Cortex of kidney (tissue), 1 donor: Measurements from ENCODE around the gene SAMD9.
"Not testable (repeated sequence)": the region's sequence is repeated elsewhere in the genome, so short reads cannot be mapped to it uniquely, and the experiment has no call there.

Experiments
- DNase-seq: peaks from one replicate; lab custom pipeline; 2025; lab: John Stamatoyannopoulos, UW

The SAMD9 gene

GRCh38 chr7:93117852-93118530 lies at the start of gene SAMD9:
TSS of gene SAMD9 (minus strand) at chr7:93117979. CDS start at chr7:93106097, 11,882 bp downstream.
- DNase-seq: no peak

GRCh38 chr7:93165447-93165846 lies 47.7 kb upstream of the SAMD9 start:
- DNase-seq: no peak

- no peak for DNase-seq
Observed at GRCh38 chr7:93164766-93165165, 47.0 kb upstream of the SAMD9 start.

DNA sequence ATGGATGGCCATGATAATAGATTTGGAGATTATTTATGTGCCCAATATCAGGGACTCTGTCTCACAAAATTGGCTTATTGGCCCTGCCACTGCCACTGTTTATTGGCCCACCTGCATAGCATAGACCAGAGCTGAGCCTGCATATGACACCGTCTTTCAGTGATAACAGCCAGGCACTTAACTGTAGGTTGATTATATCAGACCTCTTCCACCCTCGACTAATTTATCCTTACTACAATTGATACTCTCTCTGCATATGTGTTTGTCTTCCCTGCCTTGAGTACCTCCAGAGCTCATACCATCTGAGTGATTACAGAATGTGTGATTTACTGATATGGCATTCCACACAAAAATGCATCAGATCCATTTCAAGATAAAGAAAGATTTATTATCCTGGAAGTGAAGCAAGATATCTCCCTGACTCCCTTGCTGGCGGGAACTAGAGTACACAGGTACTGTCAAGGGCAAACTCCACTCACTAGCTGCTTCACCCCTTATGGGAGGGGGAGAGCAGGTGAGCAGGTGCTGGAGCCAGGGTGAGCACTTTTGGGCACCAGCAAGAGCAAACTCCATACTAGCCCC lies 43.5 kb upstream of the SAMD9 start:
- DNase-seq: no peak

GRCh38 chr7:93160410-93160809 lies 42.6 kb upstream of the SAMD9 start:
- DNase-seq: no peak

DNA sequence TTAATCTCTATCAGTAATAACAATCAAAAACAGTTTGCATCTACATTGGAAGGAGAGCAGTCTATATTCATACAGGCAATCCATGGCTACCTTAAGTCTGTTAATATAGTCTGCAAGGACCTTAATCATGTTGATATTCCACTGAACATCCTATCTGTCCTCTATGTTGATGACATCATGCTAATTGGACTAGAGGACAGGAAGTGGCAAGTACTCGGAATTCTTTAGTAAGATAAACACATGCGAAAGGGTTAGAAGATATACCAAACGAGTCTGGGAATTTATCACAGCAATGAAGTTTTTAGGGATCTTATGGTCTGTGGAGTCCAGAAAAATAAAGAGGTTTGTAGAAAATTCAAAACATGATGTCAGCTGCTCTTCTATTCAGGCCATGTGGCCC lies 41.7 kb upstream of the SAMD9 start:
- DNase-seq: no peak

GRCh38 chr7:93156884-93157283 lies 39.1 kb upstream of the SAMD9 start:
- no peak for DNase-seq

- no peak for DNase-seq
Observed at GRCh38 chr7:93150200-93150835, 32.5 kb upstream of the SAMD9 start.

DNA sequence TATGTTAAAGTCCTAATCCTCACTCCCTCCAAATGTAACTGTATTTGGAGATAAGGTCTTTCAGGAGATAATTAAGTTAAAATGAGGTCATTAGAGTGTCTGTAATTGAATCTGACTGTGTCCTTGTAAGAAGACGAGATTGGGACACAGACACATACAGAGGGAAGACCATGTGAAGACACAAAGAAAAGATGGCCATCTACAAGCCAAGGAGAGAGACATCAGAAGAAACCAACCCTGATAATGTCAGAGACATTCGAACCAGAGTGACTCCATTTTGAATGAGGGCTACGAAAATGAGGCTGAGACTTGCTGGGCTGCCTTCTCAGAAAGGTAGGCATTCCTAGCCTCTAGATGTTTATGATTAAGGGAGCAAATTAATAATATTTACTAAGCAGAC lies 30.9 kb upstream of the SAMD9 start:
- no peak for DNase-seq

DNA sequence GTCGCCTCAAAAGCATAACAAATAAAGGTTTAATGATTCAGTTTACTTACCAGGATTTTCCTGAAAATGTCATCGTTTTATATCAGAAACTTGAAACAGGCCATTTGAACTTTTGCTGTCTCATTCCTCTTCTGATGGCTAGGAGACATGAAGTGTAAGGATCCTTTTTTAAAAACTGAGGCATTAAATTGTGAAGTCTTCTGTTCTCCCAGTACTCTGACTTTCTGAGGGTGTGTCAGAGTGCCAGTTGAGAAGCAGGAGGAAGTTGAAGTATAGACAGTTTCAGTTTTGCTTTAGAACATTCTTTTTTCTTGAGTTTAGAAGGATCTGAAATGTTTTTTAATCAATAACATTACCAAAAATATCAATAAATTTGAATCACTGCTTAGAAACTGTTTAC lies 30.4 kb upstream of the SAMD9 start, which contains the start of gene SAMD9L:
Gene SAMD9L, minus strand, starts transcription at position 242 of the 400 bp plus-strand sequence. CDS start 12,414 bp downstream, outside the sequence.
- DNase-seq: no peak

DNA sequence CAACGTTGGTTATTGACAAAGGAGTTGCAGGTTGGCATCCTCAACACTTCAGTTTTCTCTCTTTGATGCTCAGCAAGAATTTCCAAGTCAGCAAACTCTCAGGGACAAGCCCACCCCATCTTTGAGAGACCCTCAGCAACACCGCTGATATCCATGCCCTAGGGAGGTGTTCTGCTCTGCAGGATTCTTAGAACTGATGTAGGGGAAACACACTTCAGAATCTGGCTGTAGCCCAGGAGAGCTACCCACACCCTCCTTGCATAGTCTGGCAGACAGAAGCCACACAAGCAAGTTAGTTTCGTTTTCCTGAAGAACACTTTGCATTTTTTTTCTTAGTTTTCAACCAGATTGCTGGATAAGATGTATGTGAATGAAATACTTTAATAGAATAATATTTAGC lies 29.6 kb upstream of the SAMD9 start:
- no peak for DNase-seq

- DNase-seq: no peak
Observed at GRCh38 chr7:93146472-93147141, 28.8 kb upstream of the SAMD9 start.

GRCh38 chr7:93146036-93146435 lies 28.3 kb upstream of the SAMD9 start:
- no peak for DNase-seq

DNA sequence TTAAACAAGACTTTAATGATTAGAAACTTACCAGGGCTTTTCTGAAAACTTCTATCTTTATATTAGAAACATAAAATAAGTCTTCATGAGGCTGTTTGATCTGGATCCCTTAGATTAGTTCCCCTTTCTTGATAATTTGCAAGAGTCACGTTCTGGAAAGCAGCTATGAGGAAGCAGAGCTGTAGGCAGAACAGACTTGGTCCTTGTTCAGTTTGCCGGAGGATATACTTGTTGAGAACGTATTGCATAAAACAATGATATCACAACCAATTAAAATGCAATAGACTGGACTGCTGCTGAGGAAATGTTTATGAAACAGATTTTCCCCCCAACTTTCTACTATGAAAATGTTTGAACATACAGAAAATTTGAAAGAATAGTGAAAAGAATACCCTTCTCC lies 27.6 kb upstream of the SAMD9 start:
- no peak for DNase-seq

DNA sequence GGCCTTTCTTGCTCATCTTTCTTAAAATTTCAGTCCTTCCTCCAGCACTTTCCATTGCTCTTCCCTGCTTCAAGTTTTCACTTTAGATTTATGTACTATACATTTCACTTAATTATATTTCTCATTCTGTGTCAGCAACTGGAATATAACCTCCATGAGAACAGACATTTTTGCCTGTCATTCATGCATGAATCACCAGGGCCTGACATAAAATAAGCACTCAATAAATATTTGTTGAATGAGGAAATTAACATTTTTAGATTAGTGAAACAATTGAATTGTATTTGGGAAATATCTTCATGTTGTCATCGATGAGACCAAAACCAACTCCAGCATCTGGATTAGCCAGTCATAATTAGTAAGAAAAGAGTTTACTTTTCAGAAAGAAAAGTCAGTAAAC lies 24.3 kb upstream of the SAMD9 start:
- DNase-seq: no peak

DNA sequence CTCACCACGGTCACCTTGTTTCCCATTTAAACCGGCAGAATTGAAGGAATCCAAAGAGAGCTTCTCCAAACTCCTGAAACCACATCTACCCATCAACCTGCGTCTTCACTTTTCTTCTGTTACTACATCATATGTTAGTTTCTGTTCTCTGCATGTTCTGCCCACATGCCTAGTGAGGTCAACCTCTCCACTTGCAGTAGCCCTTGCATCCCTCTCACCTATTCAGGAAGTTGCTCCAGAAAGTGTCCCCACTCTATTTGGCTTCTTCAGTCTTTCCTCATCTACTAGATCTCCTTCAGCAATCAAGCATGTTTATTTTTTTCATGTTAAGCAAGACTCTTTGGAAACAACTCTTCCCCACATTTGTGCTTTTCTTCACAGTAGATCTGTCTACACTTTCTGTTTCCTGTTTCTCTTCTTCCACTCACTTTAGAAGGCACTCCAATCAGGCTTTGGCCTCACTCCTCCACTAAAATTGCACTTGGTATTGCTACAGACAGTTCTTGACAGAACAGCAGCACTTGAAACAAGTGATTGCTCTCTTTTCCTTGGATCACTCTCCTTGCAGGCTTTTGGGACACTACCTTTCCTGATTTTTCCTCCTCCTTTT lies 22.9 kb upstream of the SAMD9 start:
- DNase-seq: no peak

GRCh38 chr7:93138576-93138975 lies 20.8 kb upstream of the SAMD9 start:
- DNase-seq: no peak

- DNase-seq: no peak
Observed at GRCh38 chr7:93133005-93133404, 15.2 kb upstream of the SAMD9 start.

DNA sequence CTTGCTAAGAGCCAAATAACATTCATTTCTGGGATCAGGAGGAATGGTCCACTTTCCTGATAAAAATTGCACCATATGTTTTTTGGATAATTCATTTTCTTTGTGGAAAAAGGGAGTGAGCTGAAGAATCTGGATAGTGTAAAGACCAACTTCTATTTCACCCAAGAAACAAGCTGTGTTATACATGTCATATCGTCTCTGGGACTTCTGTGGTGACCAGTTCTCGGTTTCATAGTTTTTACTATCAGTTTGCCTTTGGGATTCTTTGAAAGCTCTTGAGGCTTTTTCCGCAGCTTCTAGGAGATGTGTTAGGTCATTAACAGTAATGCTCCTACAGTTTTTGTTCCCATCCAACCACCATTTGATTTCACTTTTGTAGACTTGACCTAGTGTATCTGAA lies 14.4 kb upstream of the SAMD9 start:
- DNase-seq: no peak

- DNase-seq: not testable (repeated sequence)
Observed at GRCh38 chr7:93126954-93127353, 9.2 kb upstream of the SAMD9 start.

DNA sequence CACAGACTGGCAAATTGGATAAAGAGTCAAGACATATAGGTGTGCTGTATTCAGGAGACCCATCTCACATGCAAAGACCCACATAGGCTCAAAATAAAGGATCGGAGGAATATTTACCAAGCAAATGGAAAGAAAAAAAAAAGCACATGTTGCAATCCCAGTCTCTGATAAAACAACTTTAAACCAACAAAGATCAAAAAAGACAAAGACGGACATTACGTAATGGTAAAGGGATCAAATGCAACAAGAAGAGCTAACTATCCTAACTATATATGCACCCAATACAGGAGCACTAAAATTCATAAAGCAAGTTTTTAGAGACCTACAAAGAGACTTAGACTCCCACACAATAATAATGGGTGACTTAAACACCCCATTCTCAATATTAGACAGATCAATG lies 5.8 kb upstream of the SAMD9 start:
- not testable (repeated sequence) for DNase-seq
